ENCODE data around the gene CLBA1. TPM values are rescaled to one million over a fixed set of nuclear protein-coding genes. Genes with fewer than 3 reads are reported as not detected.

CLBA1 gene
- total RNA-seq (1 to 10 TPM in 7 of 9 donors, under 1 TPM in 2; 0.76 to 3.7 (median 2.6) TPM), polyA plus RNA-seq (1 to 10 TPM; 1.3 to 3.7 TPM)
- long read RNA-seq, donor 1, transcript CLBA1-202 (5 exons, 2,370 nt): major isoform, 5 of 6 reads
- long read RNA-seq, donor 1, partial matches to known transcripts: 0 of 6 reads
- long read RNA-seq, donor 1, other reads (novel, unspliced or antisense): 1 of 6 reads
- long read RNA-seq, donor 2, partial matches to known transcripts: 0 of 4 reads
- long read RNA-seq, donor 2, other reads (novel, unspliced or antisense): 0 of 4 reads
- long read RNA-seq, donor 3, partial matches to known transcripts: 1 of 8 reads
- long read RNA-seq, donor 3, other reads (novel, unspliced or antisense): 3 of 8 reads

DNA sequence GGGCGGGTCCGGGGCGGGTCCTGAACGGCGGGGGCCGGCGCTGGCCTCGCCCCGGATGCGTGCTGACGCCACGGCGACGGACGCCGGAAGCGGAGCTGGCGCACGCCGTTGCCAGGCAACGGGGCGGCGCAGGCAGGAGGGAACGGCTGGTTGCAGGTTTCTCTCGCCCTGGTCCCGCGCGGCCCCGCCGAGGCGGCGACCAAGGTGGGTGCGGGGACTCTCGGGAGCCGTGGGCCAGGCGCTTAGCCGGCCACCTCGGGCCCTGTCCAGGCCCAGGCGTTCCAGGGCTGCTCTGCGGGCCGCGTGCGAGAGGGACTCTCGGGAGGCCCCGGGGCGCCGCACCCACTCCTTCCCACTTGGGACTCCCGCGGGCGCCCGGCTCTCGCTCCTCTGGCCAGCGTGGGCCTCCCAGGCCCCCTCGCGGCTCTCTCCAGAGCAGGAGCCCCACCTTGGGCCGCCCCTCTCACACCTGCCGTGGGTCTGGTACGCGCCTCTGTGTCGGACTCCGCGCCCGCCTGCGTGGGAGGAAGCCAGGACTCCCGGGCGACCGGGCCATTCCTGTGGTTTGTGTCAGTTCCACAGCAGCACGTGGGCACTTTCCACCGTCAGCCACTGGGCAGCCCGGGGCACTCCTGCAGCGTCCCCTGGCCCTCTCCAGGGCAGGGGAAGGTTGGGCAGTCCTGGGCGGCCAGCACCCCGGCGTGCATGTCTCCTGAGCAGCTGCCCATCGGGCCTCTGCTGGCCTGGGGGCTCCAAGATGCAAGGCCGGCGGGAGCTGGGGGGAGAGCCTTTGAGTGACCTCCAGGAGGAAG, at the start of gene CLBA1:
CLBA1 (plus strand) TSS at position 114 of the 812 bp plus-strand sequence; CDS start at position 758, 644 bp downstream.
- DNase-seq (peak; percentile 90 to 95 (median 92)), ATAC-seq (peak; percentile 86 to 97 (median 94))
- Histone ChIP-seq H3K9me3 (no peaks in the 10 kb centered on the region), H3K4me1 (peaks cover 0 to 20% (median 10%) of the 10 kb centered on the region in 12 donors), H3K27me3 (no peaks in the 10 kb centered on the region), H3K36me3 (no peaks in the 10 kb centered on the region), H3K4me3 (peak within 1 kb of the TSS; percentile 60 to 98 (median 89)), H3K27ac (peak within 1 kb of the TSS in 11 of 12 donors; percentile 36 to 87 (median 74))
- intact Hi-C loops (cut with DNase I): loop anchor here in 4 of 10 donors (5.0 kb wide), 2 partner anchors 36 to 41 kb away; partner anchors contain the start of gene CDCA4 (in 3 of the 4)
- TF ChIP-seq, protein P1, sequence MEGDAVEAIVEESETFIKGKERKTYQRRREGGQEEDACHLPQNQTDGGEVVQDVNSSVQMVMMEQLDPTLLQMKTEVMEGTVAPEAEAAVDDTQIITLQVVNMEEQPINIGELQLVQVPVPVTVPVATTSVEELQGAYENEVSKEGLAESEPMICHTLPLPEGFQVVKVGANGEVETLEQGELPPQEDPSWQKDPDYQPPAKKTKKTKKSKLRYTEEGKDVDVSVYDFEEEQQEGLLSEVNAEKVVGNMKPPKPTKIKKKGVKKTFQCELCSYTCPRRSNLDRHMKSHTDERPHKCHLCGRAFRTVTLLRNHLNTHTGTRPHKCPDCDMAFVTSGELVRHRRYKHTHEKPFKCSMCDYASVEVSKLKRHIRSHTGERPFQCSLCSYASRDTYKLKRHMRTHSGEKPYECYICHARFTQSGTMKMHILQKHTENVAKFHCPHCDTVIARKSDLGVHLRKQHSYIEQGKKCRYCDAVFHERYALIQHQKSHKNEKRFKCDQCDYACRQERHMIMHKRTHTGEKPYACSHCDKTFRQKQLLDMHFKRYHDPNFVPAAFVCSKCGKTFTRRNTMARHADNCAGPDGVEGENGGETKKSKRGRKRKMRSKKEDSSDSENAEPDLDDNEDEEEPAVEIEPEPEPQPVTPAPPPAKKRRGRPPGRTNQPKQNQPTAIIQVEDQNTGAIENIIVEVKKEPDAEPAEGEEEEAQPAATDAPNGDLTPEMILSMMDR (IDR thresholded peaks at IDR 0.05): peak in 1 of 12 donors; percentile 3
- peak in 1 of 2 donors; percentile 49 for TF ChIP-seq POLR2A (IDR thresholded peaks at IDR 0.05)
- WGBS, 4 donors: 1% methylated on average over 26 to 77 of the region's 77 CpGs

GRCh38 chr14:104935955-104936354, 49.6 kb upstream of the CLBA1 start:
- TF ChIP-seq, protein P1 (IDR thresholded peaks at IDR 0.05): no peak
- TF ChIP-seq POLR2A (IDR thresholded peaks at IDR 0.05): no peak
- ATAC-seq (no peak), DNase-seq (no peak)
- Histone ChIP-seq H3K9me3 (no peaks in the 10 kb centered on the region), H3K4me1 (peaks cover 0 to 19% (median 13%) of the 10 kb centered on the region in 12 donors), H3K36me3 (no peaks in the 10 kb centered on the region), H3K4me3 (no peak overlapping the region), H3K27ac (no peak overlapping the region), H3K27me3 (peaks cover 0 to 22% (median 5%) of the 10 kb centered on the region in 9 donors)
- WGBS, 4 donors: 36 to 94% (median 46%) methylated on average over 2 of the region's 2 CpGs
- intact Hi-C loops (cut with DNase I): no loop called here

- ATAC-seq: no peak
- Histone ChIP-seq H3K4me1 (peaks cover 0 to 18% (median 13%) of the 10 kb centered on the region in 12 donors), H3K4me3 (no peak overlapping the region), H3K27me3 (peaks cover 0 to 18% (median 5%) of the 10 kb centered on the region in 9 donors), H3K36me3 (no peaks in the 10 kb centered on the region), H3K9me3 (no peaks in the 10 kb centered on the region), H3K27ac (no peak overlapping the region)
- WGBS, 4 donors: 63 to 81% (median 71%) methylated on average over 7 to 10 of the region's 10 CpGs
- intact Hi-C loops (cut with DNase I): no loop called here
- DNase-seq: peak in 1 of 5 donors; percentile 13
- no peak for TF ChIP-seq POLR2A (IDR thresholded peaks at IDR 0.05)
- TF ChIP-seq, protein P1 (IDR thresholded peaks at IDR 0.05): no peak
Observed at GRCh38 chr14:104936361-104937155, 49.0 kb upstream of the CLBA1 start.

Data from heart left ventricle (tissue), 16 donors.